ENCODE data around the gene TSKU.

TSKU gene

GRCh38 chr11:76801736-76802135, 18.6 kb downstream of the TSKU start:
- TF ChIP-seq YY1 (IDR thresholded peaks at IDR 0.05; ENCODE audit: low read depth): no peak
- no peak for TF ChIP-seq EP300 (IDR thresholded peaks at IDR 0.05; ENCODE audit: borderline replicate concordance)
- TF ChIP-seq USF1 (IDR thresholded peaks at IDR 0.05): no peak
- no peak for TF ChIP-seq TCF12 (IDR thresholded peaks at IDR 0.05; ENCODE audit: low read depth)
- TF ChIP-seq NFIC (IDR thresholded peaks at IDR 0.05): no peak

- TF ChIP-seq TEAD4 (IDR thresholded peaks at IDR 0.05) (no peak), RAD21 (IDR thresholded peaks at IDR 0.05; ENCODE audit: low read depth) (no peak), TCF12 (IDR thresholded peaks at IDR 0.05; ENCODE audit: low read depth) (no peak), CEBPB (IDR thresholded peaks at IDR 0.05) (no peak), TAF1 (IDR thresholded peaks at IDR 0.05; ENCODE audit: low read depth) (no peak), ZBTB7A (IDR thresholded peaks at IDR 0.05; ENCODE audit: low read depth) (no peak), YY1 (IDR thresholded peaks at IDR 0.05; ENCODE audit: low read depth) (no peak), EGR1 (IDR thresholded peaks at IDR 0.05) (no peak), CREB1 (IDR thresholded peaks at IDR 0.05; ENCODE audit: low read depth) (no peak), REST (IDR thresholded peaks at IDR 0.05; ENCODE audit: low read depth) (no peak), FOXM1 (IDR thresholded peaks at IDR 0.05; ENCODE audit: borderline replicate concordance, low read depth) (no peak), USF1 (IDR thresholded peaks at IDR 0.05) (no peak), NFIC (IDR thresholded peaks at IDR 0.05) (no peak)
Observed at GRCh38 chr11:76802151-76802550, 19.0 kb downstream of the TSKU start.

GRCh38 chr11:76802621-76803020, 19.5 kb downstream of the TSKU start:
- no peak for TF ChIP-seq RAD21 (IDR thresholded peaks at IDR 0.05; ENCODE audit: low read depth)
- no peak for TF ChIP-seq CEBPB (IDR thresholded peaks at IDR 0.05)
- no peak for TF ChIP-seq TEAD4 (IDR thresholded peaks at IDR 0.05)
- no peak for TF ChIP-seq FOXM1 (IDR thresholded peaks at IDR 0.05; ENCODE audit: borderline replicate concordance, low read depth)
- TF ChIP-seq MAX (IDR thresholded peaks at IDR 0.05): no peak
- TF ChIP-seq TCF12 (IDR thresholded peaks at IDR 0.05; ENCODE audit: low read depth): no peak
- no peak for TF ChIP-seq NFIC (IDR thresholded peaks at IDR 0.05)
- TF ChIP-seq TAF1 (IDR thresholded peaks at IDR 0.05; ENCODE audit: low read depth): no peak
- no peak for TF ChIP-seq EP300 (IDR thresholded peaks at IDR 0.05; ENCODE audit: borderline replicate concordance)
- TF ChIP-seq USF1 (IDR thresholded peaks at IDR 0.05): no peak
- TF ChIP-seq YY1 (IDR thresholded peaks at IDR 0.05; ENCODE audit: low read depth): no peak
- TF ChIP-seq EGR1 (IDR thresholded peaks at IDR 0.05): no peak
- TF ChIP-seq ZBTB7A (IDR thresholded peaks at IDR 0.05; ENCODE audit: low read depth): no peak
- TF ChIP-seq REST (IDR thresholded peaks at IDR 0.05; ENCODE audit: low read depth): no peak
- TF ChIP-seq CREB1 (IDR thresholded peaks at IDR 0.05; ENCODE audit: low read depth): no peak

- no peak for TF ChIP-seq FOXM1 (IDR thresholded peaks at IDR 0.05; ENCODE audit: borderline replicate concordance, low read depth)
- no peak for TF ChIP-seq RAD21 (IDR thresholded peaks at IDR 0.05; ENCODE audit: low read depth)
- no peak for TF ChIP-seq EGR1 (IDR thresholded peaks at IDR 0.05)
- no peak for TF ChIP-seq CREB1 (IDR thresholded peaks at IDR 0.05; ENCODE audit: low read depth)
- TF ChIP-seq MAX (IDR thresholded peaks at IDR 0.05): no peak
- TF ChIP-seq CEBPB (IDR thresholded peaks at IDR 0.05): no peak
- no peak for TF ChIP-seq YY1 (IDR thresholded peaks at IDR 0.05; ENCODE audit: low read depth)
- TF ChIP-seq TAF1 (IDR thresholded peaks at IDR 0.05; ENCODE audit: low read depth): no peak
- no peak for TF ChIP-seq REST (IDR thresholded peaks at IDR 0.05; ENCODE audit: low read depth)
- TF ChIP-seq TEAD4 (IDR thresholded peaks at IDR 0.05): no peak
- no peak for TF ChIP-seq USF1 (IDR thresholded peaks at IDR 0.05)
- no peak for TF ChIP-seq EP300 (IDR thresholded peaks at IDR 0.05; ENCODE audit: borderline replicate concordance)
- no peak for TF ChIP-seq TCF12 (IDR thresholded peaks at IDR 0.05; ENCODE audit: low read depth)
- no peak for TF ChIP-seq ZBTB7A (IDR thresholded peaks at IDR 0.05; ENCODE audit: low read depth)
- TF ChIP-seq NFIC (IDR thresholded peaks at IDR 0.05): no peak
Observed at GRCh38 chr11:76803023-76803422, 19.9 kb downstream of the TSKU start.
